GM08714 (cell line): Measurements from ENCODE around the gene PSMA3.

Experiments
- H3K4me3 ChIP-seq: fragments of 200-500 bp; sonication (Bioruptor generic); 2 replicates; pipeline ENCODE4 v1.5.1; 2014; ENCODE audit warnings: mild to moderate bottlenecking, low read length, inconsistent platforms
- ZNF274 ChIP-seq: IDR thresholded peaks from 2 replicates; pipeline ENCODE4 v1.6.1; 2012; ENCODE audit warnings: mild to moderate bottlenecking, low read depth, low read length

The PSMA3 gene

DNA sequence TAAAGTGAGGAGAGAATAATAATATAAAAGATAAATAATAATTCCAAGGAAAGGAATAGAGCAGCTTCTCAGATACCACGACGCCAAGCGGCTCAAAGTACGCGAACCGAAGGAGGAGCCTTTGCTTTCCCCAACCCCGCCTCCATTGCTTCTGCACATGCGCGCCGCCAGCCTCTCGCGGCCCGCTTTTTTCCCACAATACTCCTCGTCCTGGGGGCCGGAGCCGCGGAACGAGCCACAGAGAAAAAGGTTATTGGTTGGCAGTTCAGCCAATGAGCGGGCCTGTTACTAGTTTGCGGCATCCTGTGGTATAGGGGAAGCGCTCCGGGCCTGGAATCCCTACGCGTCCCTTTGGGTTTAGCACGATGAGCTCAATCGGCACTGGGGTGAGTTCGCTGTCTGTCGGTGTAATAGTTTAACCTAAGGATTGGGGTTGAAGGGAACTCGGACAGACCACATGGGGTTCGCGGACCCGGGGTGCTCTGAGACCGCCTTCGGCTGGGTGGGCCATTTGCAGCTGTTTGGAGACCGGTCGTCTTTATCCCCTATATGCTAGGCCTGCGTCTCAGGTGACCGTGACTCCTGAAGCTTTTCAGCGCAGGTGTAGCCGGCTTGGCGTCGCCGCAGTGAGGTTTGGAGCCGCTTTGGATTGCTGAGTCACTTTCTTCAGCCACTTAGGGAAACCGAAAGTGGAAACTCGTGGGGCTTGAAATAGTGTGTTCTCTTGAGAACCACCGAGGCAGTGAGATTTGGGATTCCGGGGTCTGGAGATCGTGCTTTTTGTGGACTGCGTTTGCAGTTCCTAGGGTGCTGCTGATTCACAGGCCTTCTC, at the start of gene PSMA3:
Gene PSMA3 (plus strand): TSS at position 288 of the 832 bp plus-strand sequence. CDS start 78 bp downstream, at position 366.
- H3K4me3 ChIP-seq, result peak within 1 kb of the TSS; percentile 99
- no peak for TF ChIP-seq ZNF274

DNA sequence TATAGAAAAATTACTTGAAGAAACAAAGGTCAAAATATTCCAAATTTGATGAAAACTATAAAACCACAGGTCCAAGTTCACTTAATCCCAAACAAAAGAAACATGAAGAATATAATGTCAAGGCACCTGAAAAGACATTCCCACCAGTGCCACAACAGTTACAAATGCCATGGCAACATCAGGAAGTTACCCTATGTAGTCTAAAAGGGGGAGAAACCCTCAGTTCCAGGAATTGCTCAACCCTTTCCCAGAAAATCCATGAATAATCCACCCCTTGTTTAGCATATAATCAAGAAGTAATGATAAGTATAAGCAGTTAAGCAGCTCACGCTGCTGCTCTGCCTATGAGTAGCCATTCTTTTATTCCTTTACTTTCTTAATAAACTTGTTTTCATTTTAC, 48.4 kb upstream of the PSMA3 start:
- no peak for TF ChIP-seq ZNF274
- H3K4me3 ChIP-seq, result no peak overlapping the region

DNA sequence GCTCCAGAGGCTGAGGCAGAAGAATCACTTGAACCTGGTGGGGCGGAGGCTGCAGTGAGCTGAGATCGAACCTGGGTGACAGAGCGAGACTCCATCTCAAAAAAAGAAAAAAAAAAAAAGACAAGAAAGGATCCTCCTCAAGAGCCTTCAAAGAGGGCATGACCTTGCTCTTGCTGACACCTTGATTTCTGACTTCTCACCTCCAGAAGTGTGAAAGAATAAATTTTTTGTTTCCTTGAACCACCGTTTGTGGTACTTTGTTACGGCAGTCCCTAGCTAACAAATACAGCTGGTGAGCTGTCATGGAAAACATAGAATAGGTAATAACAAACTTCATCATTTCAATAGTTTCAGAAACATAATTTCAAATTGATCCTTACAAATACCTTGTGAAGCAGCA, 46.6 kb upstream of the PSMA3 start:
- H3K4me3 ChIP-seq, result no peak overlapping the region

DNA sequence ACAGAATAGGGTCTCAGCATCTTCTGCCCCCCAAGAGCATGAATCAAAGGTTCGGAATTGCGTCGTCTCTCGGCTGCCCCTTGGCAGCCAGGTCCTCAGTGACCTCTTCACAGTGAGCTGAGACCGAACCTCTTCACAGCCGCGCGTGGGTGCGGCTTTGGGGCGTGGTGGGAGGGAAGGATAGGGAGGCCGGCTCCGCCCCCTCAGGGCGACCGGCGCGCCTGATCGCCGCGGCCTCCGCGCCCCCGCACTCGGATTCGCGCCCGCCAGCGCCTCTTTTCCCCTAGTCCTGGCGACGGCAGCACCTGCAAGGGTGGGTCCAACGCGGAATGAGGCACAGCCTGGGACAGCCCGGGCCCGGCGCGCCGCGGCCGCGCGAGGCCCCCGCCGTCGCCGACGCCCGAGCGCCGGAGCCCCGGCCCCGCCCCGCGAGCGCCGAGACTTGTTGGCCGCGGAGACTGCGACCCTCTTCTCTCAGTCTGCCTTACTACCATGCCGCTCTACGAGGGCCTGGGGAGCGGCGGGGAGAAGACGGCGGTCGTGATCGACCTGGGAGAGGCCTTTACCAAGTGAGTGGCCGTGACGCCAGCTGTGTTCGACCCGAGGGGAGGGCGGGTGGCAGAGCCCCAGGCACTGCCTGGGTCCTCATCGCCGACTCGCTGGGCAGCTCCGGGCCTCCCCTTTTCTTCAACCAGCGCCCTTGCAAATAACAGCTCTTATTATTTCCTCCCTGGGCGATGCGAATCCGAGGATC, 44.7 kb upstream of the PSMA3 start, which contains the start of gene ACTR10:
Gene ACTR10 (plus strand): TSS at position 424 of the 754 bp plus-strand sequence. CDS start 69 bp downstream, at position 493.
- peak within 1 kb of the TSS; percentile 96 for H3K4me3 ChIP-seq
- no peak for TF ChIP-seq ZNF274

More for the DNA sequence above, 46.6 kb upstream of the PSMA3 start:
- TF ChIP-seq ZNF274, result no peak

DNA sequence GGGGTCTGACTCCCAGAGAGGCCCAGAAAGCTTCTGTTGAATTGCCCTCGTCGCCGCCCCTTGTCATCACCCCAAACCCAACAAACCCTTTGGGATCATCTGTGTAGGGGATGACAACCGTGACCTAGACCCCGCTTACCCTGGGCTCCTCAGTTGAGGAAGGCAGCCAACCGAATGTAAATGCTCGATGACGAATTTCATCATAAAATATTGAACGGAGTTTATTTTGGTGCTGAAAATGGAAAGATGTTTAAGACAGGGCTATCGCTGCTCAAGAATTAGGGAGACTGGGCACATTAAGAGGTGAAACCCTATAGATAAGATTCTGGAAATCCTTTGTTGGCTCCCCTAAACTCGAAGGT, 44.2 kb upstream of the PSMA3 start:
- H3K4me3 ChIP-seq, result peak overlapping the region; percentile 96
- TF ChIP-seq ZNF274, result no peak

DNA sequence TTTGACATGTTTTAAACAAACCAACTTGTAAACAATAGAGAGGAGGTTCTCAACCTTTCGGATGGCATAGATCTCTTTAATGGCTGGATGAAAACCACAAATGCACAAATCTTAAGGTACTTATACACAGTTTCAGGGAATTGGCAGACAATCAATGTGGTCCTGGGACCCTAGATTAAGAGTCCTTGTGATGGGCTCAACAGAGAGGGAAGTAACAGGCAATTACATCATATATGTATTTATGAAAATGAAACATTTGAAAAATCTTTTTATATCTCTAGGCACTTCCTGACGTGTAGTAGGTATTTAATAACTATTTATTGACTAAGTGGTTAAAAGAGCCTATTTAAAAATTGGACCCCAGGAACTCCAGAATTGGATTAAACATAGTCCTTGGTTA, 43.8 kb upstream of the PSMA3 start:
- no peak for TF ChIP-seq ZNF274
- peak overlapping the region; percentile 96 for H3K4me3 ChIP-seq

DNA sequence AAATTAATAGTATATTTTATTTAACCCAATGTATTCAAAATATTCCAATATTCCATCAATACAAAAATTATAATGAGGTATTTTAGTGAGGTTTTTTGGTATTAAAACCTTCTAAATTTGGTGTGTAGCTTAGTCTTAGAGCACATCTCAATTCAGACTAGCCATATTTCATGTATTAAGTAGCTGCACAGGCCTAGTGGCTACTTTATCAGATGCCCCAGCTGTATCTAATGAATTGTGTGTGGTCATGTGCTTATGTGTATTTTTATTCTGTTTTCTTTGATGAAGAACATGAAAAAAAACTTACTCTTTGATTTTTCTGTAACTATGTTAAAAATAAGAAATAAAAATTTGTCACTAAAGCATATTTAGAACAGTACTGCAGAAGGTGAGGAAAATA, 31.5 kb upstream of the PSMA3 start:
- H3K4me3 ChIP-seq, result no peak overlapping the region
- TF ChIP-seq ZNF274, result no peak

DNA sequence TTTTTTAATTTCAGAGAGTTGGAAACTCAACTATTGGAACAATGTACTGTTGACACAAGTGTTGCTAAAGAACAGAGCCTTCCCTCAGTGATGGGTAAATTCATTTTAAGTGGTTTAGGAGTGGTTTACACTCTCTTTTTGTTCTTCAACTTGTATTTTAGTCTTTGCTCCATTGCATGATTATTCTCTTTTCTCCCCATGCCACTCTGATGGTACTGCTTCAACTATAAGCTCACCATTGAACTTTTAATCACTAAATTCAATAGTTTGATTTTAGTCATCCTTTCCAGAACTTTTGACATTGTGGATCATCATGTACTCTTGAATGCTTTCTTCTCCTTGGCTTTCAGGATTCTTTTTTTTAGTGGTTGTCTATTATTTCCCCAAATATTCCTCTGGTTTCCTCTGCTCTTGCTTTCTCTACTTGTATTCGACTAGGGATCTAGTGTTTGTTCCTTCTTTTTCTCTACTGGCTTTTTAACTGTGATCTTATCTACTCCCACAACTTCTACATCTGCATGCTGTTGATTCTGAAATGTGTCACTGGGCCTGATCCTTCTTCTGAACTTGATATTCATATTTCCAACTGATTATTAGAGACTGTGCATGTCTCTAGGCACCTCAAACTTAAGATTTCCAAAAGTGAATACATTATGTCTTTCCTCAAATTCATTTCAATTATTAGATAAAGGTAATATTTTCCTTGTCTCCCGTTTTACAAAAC, 29.3 kb upstream of the PSMA3 start:
- H3K4me3 ChIP-seq, result no peak overlapping the region
- TF ChIP-seq ZNF274, result no peak

DNA sequence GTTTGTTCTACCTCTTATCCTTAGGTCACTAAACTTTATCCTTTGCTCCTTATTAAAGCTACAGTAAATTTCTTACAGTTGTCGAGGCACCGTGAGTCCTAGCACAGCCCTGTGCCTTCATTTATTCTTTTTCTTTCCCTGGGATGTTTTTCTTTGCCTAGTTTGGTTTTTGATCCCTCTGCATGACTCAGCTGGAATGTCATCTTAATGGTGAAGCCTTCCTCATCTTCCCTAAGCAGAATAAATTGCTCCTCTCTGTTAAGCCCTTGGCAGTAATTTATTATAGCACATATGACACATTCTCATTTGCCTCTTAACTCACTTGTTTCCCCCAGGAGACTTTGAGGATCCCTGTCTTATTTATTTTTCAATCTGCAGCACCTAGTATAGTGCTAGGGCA, 28.1 kb upstream of the PSMA3 start:
- no peak for TF ChIP-seq ZNF274
- H3K4me3 ChIP-seq, result no peak overlapping the region

DNA sequence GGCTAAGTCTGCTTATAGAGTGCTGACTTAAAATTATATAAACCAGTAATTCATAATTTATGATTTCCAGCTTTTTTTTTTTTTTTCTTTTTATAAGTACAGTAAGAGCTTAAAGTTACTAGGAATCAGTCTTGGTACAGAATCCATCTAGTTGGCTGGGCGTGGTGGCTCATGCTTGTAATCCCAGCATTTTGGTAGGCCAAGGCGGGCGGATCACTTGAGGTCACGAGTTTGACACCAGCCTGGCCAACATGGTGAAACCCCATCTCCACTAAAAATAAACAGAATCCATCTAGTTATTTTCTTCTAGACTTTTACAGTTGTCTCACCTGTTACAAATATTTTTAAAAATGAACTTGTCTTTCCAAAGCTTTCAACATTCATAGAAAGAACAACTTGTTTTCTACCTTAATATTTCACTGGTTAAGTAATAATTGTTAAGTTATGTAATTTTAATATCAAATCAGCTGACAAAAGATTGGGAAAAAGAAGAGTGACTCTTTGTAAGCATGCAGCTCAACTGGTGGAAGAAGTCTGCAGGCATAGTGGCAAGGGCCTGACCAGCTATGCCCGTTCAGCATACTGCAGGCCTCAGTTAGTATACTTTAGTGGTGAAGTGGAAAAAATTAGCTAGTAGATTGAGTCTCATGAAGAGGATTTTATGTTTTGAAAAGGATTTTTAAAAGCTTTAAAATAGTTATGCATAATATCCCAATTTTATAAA, 17.4 kb upstream of the PSMA3 start:
- H3K4me3 ChIP-seq, result no peak overlapping the region
- TF ChIP-seq ZNF274, result no peak

DNA sequence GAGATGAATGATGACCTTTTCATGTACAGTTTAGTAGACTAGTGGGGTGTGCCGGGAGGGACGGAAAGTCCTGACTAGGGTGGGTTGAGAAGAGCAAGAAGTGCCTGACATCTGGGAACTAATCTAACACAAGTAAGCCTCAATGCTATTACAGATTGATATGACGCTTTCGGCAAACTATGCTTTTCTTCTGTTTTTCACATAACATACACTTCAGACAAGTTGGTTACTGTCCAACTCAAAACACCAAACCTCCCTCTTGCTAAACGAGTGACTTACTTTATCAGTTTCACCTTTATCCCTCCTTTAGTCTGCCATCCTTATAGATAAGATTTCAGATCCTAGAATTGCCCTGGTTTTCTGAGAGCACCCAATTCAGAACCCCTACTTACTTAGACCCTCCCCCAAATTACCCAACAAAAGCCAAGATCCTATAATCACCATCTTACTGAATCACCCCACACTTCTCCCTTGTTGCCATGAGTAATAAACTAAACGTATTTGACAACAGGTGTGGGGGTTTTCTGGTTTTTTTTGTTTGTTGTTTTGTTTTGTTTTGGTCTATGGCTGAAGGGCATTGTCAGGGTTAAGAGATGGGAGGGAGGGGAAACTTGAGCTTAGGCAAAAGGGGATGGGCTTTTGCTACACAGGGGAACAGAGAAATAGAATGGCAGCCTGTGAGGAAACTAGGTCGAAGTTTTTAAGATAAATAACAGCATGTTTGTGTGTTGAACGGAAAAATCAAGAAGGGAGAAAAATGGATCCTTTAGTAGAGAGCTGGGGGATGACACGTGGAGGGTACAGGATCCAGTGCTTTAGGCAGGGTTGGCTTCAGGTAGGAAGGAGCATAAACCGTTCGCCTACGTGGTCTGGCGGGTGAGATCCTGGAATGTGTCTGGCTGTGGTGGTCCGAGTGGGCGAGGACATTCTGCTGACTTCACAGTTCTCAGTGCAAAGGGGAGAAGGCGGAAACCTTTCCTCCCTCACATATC, 6.1 kb upstream of the PSMA3 start:
- no peak for TF ChIP-seq ZNF274
- H3K4me3 ChIP-seq, result peak overlapping the region; percentile 99
